Hematopoietic multipotent progenitor cell treated with erythropoietin and hydrocortisone succinate and interleukin-3 and kit ligand, for 17 days (in vitro differentiated cells): Measurements from ENCODE around the gene GPR31.

Experiments used
- DNase-seq: peaks from one replicate; pipeline ENCODE4 v3.0.0-alpha.2; 2015; ENCODE audit warnings: low spot score

GPR31 gene

GRCh38 chr6:167165858-167166471 is 8.2 kb upstream of the GPR31 start:
- no peak for DNase-seq

- no peak for DNase-seq
These were observed 6.5 kb upstream of the GPR31 start for GRCh38 chr6:167164261-167164660.

GRCh38 chr6:167163476-167164011 is 5.8 kb upstream of the GPR31 start:
- DNase-seq = no peak

GRCh38 chr6:167162591-167162990 is 4.8 kb upstream of the GPR31 start:
- no peak for DNase-seq

- no peak for DNase-seq
These were observed 4.2 kb upstream of the GPR31 start for GRCh38 chr6:167161851-167162467.

GRCh38 chr6:167157414-167157813 is 366 bp downstream of the GPR31 start:
- DNase-seq = no peak

GRCh38 chr6:167154895-167155294 is 2.9 kb downstream of the GPR31 start:
- DNase-seq = no peak

- DNase-seq = no peak
These were observed 3.5 kb downstream of the GPR31 start for GRCh38 chr6:167154291-167154690.

GRCh38 chr6:167153521-167153959 is 4.2 kb downstream of the GPR31 start:
- no peak for DNase-seq

- no peak for DNase-seq
These were observed 4.9 kb downstream of the GPR31 start for GRCh38 chr6:167152862-167153261.

- no peak for DNase-seq
These were observed 6.1 kb downstream of the GPR31 start for GRCh38 chr6:167151648-167152047.

- no peak for DNase-seq
These were observed 6.7 kb downstream of the GPR31 start for GRCh38 chr6:167150941-167151549.

GRCh38 chr6:167148997-167149396 is 8.8 kb downstream of the GPR31 start:
- no peak for DNase-seq

GRCh38 chr6:167148021-167148420 is 9.8 kb downstream of the GPR31 start:
- DNase-seq = no peak

GRCh38 chr6:167146977-167147376 is 10.8 kb downstream of the GPR31 start:
- DNase-seq = no peak

GRCh38 chr6:167146135-167146534 is 11.6 kb downstream of the GPR31 start:
- DNase-seq = no peak

- DNase-seq = no peak
These were observed 12.3 kb downstream of the GPR31 start for GRCh38 chr6:167145461-167145860.

- DNase-seq = no peak
These were observed 14.7 kb downstream of the GPR31 start for GRCh38 chr6:167143041-167143440.

- DNase-seq = no peak
These were observed 15.4 kb downstream of the GPR31 start for GRCh38 chr6:167142433-167142761.

- DNase-seq = no peak
These were observed 15.9 kb downstream of the GPR31 start for GRCh38 chr6:167141667-167142432.

GRCh38 chr6:167140589-167141474 is 16.9 kb downstream of the GPR31 start:
- no peak for DNase-seq

- DNase-seq = no peak
These were observed 18.0 kb downstream of the GPR31 start for GRCh38 chr6:167139761-167140160.
